ENCODE results near the gene OTOS. TPM values are rescaled to one million over a fixed set of nuclear protein-coding genes. Genes with fewer than 3 reads are reported as not detected.

The OTOS gene
- total RNA-seq, 1 experiment from 2014 or later: not detected

GRCh38 chr2:240121190-240121589, 19.3 kb downstream of the OTOS start:
- no peaks in the 10 kb centered on the region for H3K4me1 ChIP-seq (ENCODE audit: control insufficient read depth in 1 of 2, insufficient read depth in 2 of 2, low read length in 2 of 2)
- H3K9me2 ChIP-seq (ENCODE audit: insufficient read depth): no peaks in the 10 kb centered on the region
- ChIA-PET RAD21 (ENCODE audit: low non-redundant PET in 1 of 2, low total read pairs in 2 of 2, uncharacterized antibody in 2 of 2, unreplicated experiment in 2 of 2) (no interaction called here), POLR2A (no interaction called here), CTCF (no interaction called here)
- ATAC-seq: no peak
- DNase-seq (ENCODE audit: low read depth, low spot score): no peak
- no peak overlapping the region for H3K4me2 ChIP-seq (ENCODE audit: low read length)
- BruUV-seq (replicated peaks): no TSS peak
- no peak overlapping the region for H2AFZ ChIP-seq (ENCODE audit: low read depth, low read length, poor library complexity, severe bottlenecking)
- no peaks in the 10 kb centered on the region; the same call in 1 of the 2 replicates for H3K27me3 ChIP-seq (ENCODE audit: insufficient read depth, low read length)
- H3K9ac ChIP-seq (ENCODE audit: low read length): no peak overlapping the region
- H3K27ac ChIP-seq (ENCODE audit: low read depth, low read length): no peak overlapping the region
- intact Hi-C loops (cut with micrococcal nuclease): no loop called here
- no peaks in the 10 kb centered on the region for H3K9me3 ChIP-seq (ENCODE audit: control insufficient read depth in 1 of 2, insufficient read depth in 1 of 2, low read depth in 1 of 2, low read length in 2 of 2)
- no peaks in the 10 kb centered on the region for H3K79me2 ChIP-seq (ENCODE audit: insufficient read depth, low read length)
- no peaks in the 10 kb centered on the region for H3K36me3 ChIP-seq (ENCODE audit: control insufficient read depth in 1 of 2, insufficient read depth in 2 of 2, low read length in 2 of 2)
- no peaks in the 10 kb centered on the region for H4K20me1 ChIP-seq (ENCODE audit: insufficient read depth)
- H3K4me3 ChIP-seq (replicated peaks in 1 of 2; ENCODE audit: low read depth in 1 of 2, low read length in 2 of 2): no peak overlapping the region
- TF ChIP-seq ZNF274 (IDR thresholded peaks at IDR 0.05; ENCODE audit: low read depth, low read length): no peak
- no peak for TF ChIP-seq EZH2 (IDR thresholded peaks at IDR 0.05)
- no peak for TF ChIP-seq RAD21 (IDR thresholded peaks at IDR 0.05; ENCODE audit: low read depth)
- TF ChIP-seq SIN3A (IDR thresholded peaks at IDR 0.05; ENCODE audit: low read depth): no peak
- no peak for TF ChIP-seq ZBTB33 (IDR thresholded peaks at IDR 0.05; ENCODE audit: extremely low read depth, insufficient replicate concordance, low read length)
- TF ChIP-seq SRF (IDR thresholded peaks at IDR 0.05; ENCODE audit: low read depth): no peak
- no peak for TF ChIP-seq POLR2A (IDR thresholded peaks at IDR 0.05; ENCODE audit: borderline replicate concordance, extremely low read depth, insufficient read depth, insufficient read length)
- no peak for TF ChIP-seq YY1 (IDR thresholded peaks at IDR 0.05; ENCODE audit: extremely low read depth, insufficient replicate concordance, low read depth, low read length)
- TF ChIP-seq MAX (IDR thresholded peaks at IDR 0.05): no peak
- no peak for TF ChIP-seq CTCF (IDR thresholded peaks at IDR 0.05 in 2 of 3, conservative IDR thresholded peaks at IDR 0.05 in 1 of 3; ENCODE audit: borderline replicate concordance in 1 of 3, insufficient read depth in 1 of 3, low read depth in 2 of 3, low read length in 2 of 3)
- TF ChIP-seq CEBPB (IDR thresholded peaks at IDR 0.05; ENCODE audit: low read depth): no peak
- TF ChIP-seq FOSL1 (IDR thresholded peaks at IDR 0.05; ENCODE audit: low read depth): no peak
- no peak for TF ChIP-seq CBX3 (IDR thresholded peaks at IDR 0.05; ENCODE audit: low read depth)
- TF ChIP-seq EGR1 (IDR thresholded peaks at IDR 0.05; ENCODE audit: low read depth): no peak
- no peak for TF ChIP-seq ZFX (IDR thresholded peaks at IDR 0.05)

All from HCT116 (cell line).